ENCODE measurements around the gene COX7C.

COX7C gene

GRCh38 chr5:86596476-86596875, 21.3 kb upstream of the COX7C start:
- Histone ChIP-seq H3K4me3 (ENCODE audit: control insufficient read depth in 1 of 7, extremely low read depth in 1 of 7, insufficient read depth in 4 of 7, low read depth in 2 of 7, low read length in 6 of 7) (no peak overlapping the region), H3K9me3 (ENCODE audit: control extremely low read depth in 1 of 5, control insufficient read depth in 4 of 5, insufficient read depth in 2 of 5, low read depth in 1 of 5, low read length in 4 of 5) (peaks cover 0 to 3% (median 0%) of the 10 kb centered on the region in 5 experiments), H3K4me1 (ENCODE audit: control extremely low read depth in 1 of 4, control insufficient read depth in 4 of 4, insufficient read depth in 4 of 4, low read length in 3 of 4) (no peaks in the 10 kb centered on the region), H3K36me3 (ENCODE audit: control insufficient read depth in 4 of 4, insufficient read depth in 4 of 4, low read length in 3 of 4) (no peaks in the 10 kb centered on the region), H3K27me3 (replicated peaks in 2 of 5; ENCODE audit: control insufficient read depth in 4 of 5, insufficient read depth in 5 of 5, low read length in 4 of 5) (no peaks in the 10 kb centered on the region), H3K27ac (ENCODE audit: insufficient read depth in 1 of 2, low read depth in 1 of 2, low read length in 2 of 2, poor library complexity in 1 of 2, severe bottlenecking in 2 of 2) (no peak overlapping the region)
- ChIA-PET POLR2A (no interaction called here), CTCF (no interaction called here)
- no peak for DNase-seq

GRCh38 chr5:86605881-86606280, 11.9 kb upstream of the COX7C start:
- Histone ChIP-seq H3K9me3 (ENCODE audit: control extremely low read depth in 1 of 5, control insufficient read depth in 4 of 5, insufficient read depth in 2 of 5, low read depth in 1 of 5, low read length in 4 of 5) (no peaks in the 10 kb centered on the region), H3K27ac (ENCODE audit: insufficient read depth in 1 of 2, low read depth in 1 of 2, low read length in 2 of 2, poor library complexity in 1 of 2, severe bottlenecking in 2 of 2) (no peak overlapping the region), H3K36me3 (ENCODE audit: control insufficient read depth in 4 of 4, insufficient read depth in 4 of 4, low read length in 3 of 4) (no peaks in the 10 kb centered on the region), H3K4me1 (ENCODE audit: control extremely low read depth in 1 of 4, control insufficient read depth in 4 of 4, insufficient read depth in 4 of 4, low read length in 3 of 4) (no peaks in the 10 kb centered on the region), H3K4me3 (ENCODE audit: control insufficient read depth in 1 of 7, extremely low read depth in 1 of 7, insufficient read depth in 4 of 7, low read depth in 2 of 7, low read length in 6 of 7) (no peak overlapping the region), H3K27me3 (replicated peaks in 2 of 5; ENCODE audit: control insufficient read depth in 4 of 5, insufficient read depth in 5 of 5, low read length in 4 of 5) (no peaks in the 10 kb centered on the region)
- ChIA-PET POLR2A (no interaction called here), CTCF (no interaction called here)
- no CpG with 5 or more reads among the region's 3 CpGs for WGBS (ENCODE audit: insufficient coverage)
- DNase-seq = no peak

DNA sequence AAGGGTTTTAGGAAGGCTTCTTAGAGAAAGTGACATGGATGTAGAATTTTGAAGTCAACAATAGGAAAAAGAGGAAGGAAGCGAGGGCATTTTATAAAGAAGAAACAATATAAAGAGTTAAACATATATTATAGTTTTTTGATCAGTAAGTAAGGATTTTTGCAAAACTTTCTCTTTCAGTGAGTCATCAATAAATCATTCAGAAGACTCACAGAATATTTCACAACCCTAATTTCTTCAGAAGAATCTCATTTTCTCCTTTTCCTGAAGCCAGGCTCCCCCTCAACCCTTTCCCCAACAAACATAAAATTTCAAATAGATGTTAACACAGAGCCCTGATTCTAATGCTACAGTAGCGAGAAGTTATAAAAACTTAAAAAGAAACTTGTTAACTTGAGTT, 4.3 kb upstream of the COX7C start:
- Histone ChIP-seq H3K4me3 (ENCODE audit: control insufficient read depth in 1 of 7, extremely low read depth in 1 of 7, insufficient read depth in 4 of 7, low read depth in 2 of 7, low read length in 6 of 7) (no peak overlapping the region), H3K27me3 (replicated peaks in 2 of 5; ENCODE audit: control insufficient read depth in 4 of 5, insufficient read depth in 5 of 5, low read length in 4 of 5) (peaks cover 0 to 2% (median 0%) of the 10 kb centered on the region in 5 experiments), H3K4me1 (ENCODE audit: control extremely low read depth in 1 of 4, control insufficient read depth in 4 of 4, insufficient read depth in 4 of 4, low read length in 3 of 4) (peaks cover 0 to 7% (median under 1%) of the 10 kb centered on the region in 4 experiments), H3K27ac (ENCODE audit: insufficient read depth in 1 of 2, low read depth in 1 of 2, low read length in 2 of 2, poor library complexity in 1 of 2, severe bottlenecking in 2 of 2) (no peak overlapping the region), H3K36me3 (ENCODE audit: control insufficient read depth in 4 of 4, insufficient read depth in 4 of 4, low read length in 3 of 4) (no peaks in the 10 kb centered on the region), H3K9me3 (ENCODE audit: control extremely low read depth in 1 of 5, control insufficient read depth in 4 of 5, insufficient read depth in 2 of 5, low read depth in 1 of 5, low read length in 4 of 5) (peaks cover 0 to 2% (median 0%) of the 10 kb centered on the region in 5 experiments)
- CTCF ChIA-PET = no interaction called here
- WGBS (ENCODE audit: insufficient coverage) = no CpG with 5 or more reads among the region's 2 CpGs
- POLR2A ChIA-PET = no interaction called here
- no peak for DNase-seq

DNA sequence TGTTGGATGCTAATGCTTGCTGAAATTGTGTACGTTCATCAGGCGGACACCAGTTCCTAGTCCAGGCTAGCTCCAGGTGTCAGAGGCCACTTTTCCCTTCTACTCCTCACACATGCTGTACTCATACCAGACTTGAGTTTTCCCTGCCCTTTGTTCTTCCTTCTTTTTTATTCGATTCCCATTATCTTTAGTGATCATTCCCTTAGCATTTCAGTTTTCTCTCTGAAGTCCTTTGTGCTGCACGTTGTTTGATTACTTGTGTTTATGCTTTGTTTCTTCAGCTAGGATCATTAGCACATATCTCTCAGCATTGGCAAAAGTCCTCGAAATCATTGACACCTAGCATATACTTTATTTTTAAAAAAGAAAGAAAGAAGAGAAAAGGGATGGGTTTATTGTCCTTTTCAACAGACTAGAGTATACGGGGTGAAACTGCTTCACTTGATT, 409 bp upstream of the COX7C start:
- Histone ChIP-seq H3K9me3 (ENCODE audit: control extremely low read depth in 1 of 5, control insufficient read depth in 4 of 5, insufficient read depth in 2 of 5, low read depth in 1 of 5, low read length in 4 of 5) (no peaks in the 10 kb centered on the region), H3K27ac (ENCODE audit: insufficient read depth in 1 of 2, low read depth in 1 of 2, low read length in 2 of 2, poor library complexity in 1 of 2, severe bottlenecking in 2 of 2) (no peak overlapping the region), H3K4me3 (ENCODE audit: control insufficient read depth in 1 of 7, extremely low read depth in 1 of 7, insufficient read depth in 4 of 7, low read depth in 2 of 7, low read length in 6 of 7) (peak overlapping the region; percentile 83 to 99 (median 92)), H3K27me3 (replicated peaks in 2 of 5; ENCODE audit: control insufficient read depth in 4 of 5, insufficient read depth in 5 of 5, low read length in 4 of 5) (peaks cover 0 to 2% (median 0%) of the 10 kb centered on the region in 5 experiments), H3K4me1 (ENCODE audit: control extremely low read depth in 1 of 4, control insufficient read depth in 4 of 4, insufficient read depth in 4 of 4, low read length in 3 of 4) (peaks cover 4 to 14% (median 9%) of the 10 kb centered on the region in 4 experiments), H3K36me3 (ENCODE audit: control insufficient read depth in 4 of 4, insufficient read depth in 4 of 4, low read length in 3 of 4) (peaks cover 5 to 26% (median 17%) of the 10 kb centered on the region in 4 experiments)
- ChIA-PET POLR2A (no interaction called here), CTCF (no interaction called here)
- 67% methylated on average over 3 of the region's 6 CpGs for WGBS (ENCODE audit: insufficient coverage)
- DNase-seq = peak in 1 of 3 donors; percentile 5

DNA sequence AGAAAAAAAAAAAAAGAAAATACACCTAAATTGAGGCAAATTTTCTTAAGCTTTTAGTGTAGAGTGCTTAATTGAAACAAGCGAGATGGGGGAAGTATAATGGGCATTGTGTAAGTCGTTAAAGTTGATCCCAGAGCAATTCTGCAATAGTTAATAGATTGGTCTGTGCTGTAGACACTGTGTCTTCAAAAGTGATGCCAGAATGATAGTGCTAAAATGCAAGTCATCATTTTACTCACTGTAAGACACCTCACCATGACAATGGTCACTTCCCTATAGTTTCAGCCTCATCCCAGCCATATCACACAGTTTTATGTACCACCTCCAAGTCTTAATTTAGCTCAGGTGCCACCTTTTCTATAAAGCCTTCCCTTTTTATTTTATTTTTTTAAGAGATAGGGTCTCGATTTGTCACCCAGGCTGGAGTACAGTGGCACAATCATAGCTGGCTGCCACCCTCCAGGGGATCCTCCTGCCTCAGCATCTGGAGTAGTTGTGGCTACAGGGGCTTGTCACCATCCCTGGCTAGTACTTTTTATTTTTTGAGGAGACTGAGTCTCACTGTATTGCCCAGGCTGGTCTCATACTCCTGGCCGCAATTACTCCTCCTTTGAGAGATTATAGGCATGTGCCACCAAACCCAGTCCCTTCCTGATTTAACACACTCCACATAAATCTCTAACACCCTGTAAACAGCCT, 6.2 kb downstream of the COX7C start:
- 100% methylated on average over 1 of the region's 4 CpGs for WGBS (ENCODE audit: insufficient coverage)
- Histone ChIP-seq H3K4me1 (ENCODE audit: control extremely low read depth in 1 of 4, control insufficient read depth in 4 of 4, insufficient read depth in 4 of 4, low read length in 3 of 4) (peaks cover under 1 to 5% (median 4%) of the 10 kb centered on the region in 4 experiments), H3K27ac (ENCODE audit: insufficient read depth in 1 of 2, low read depth in 1 of 2, low read length in 2 of 2, poor library complexity in 1 of 2, severe bottlenecking in 2 of 2) (no peak overlapping the region), H3K36me3 (ENCODE audit: control insufficient read depth in 4 of 4, insufficient read depth in 4 of 4, low read length in 3 of 4) (peaks cover 5 to 26% (median 19%) of the 10 kb centered on the region in 4 experiments), H3K4me3 (ENCODE audit: control insufficient read depth in 1 of 7, extremely low read depth in 1 of 7, insufficient read depth in 4 of 7, low read depth in 2 of 7, low read length in 6 of 7) (no peak overlapping the region), H3K27me3 (replicated peaks in 2 of 5; ENCODE audit: control insufficient read depth in 4 of 5, insufficient read depth in 5 of 5, low read length in 4 of 5) (peaks cover 0 to 2% (median 0%) of the 10 kb centered on the region in 5 experiments), H3K9me3 (ENCODE audit: control extremely low read depth in 1 of 5, control insufficient read depth in 4 of 5, insufficient read depth in 2 of 5, low read depth in 1 of 5, low read length in 4 of 5) (no peaks in the 10 kb centered on the region)
- ChIA-PET CTCF (no interaction called here), POLR2A (no interaction called here)
- peak in 2 of 3 donors; percentile 10 to 25 for DNase-seq

- WGBS (ENCODE audit: insufficient coverage) = no CpG with 5 or more reads among the region's 2 CpGs
- Histone ChIP-seq H3K36me3 (ENCODE audit: control insufficient read depth in 4 of 4, insufficient read depth in 4 of 4, low read length in 3 of 4) (peaks cover 0 to 19% (median 13%) of the 10 kb centered on the region in 4 experiments), H3K27me3 (replicated peaks in 2 of 5; ENCODE audit: control insufficient read depth in 4 of 5, insufficient read depth in 5 of 5, low read length in 4 of 5) (peaks cover 0 to 2% (median 0%) of the 10 kb centered on the region in 5 experiments), H3K9me3 (ENCODE audit: control extremely low read depth in 1 of 5, control insufficient read depth in 4 of 5, insufficient read depth in 2 of 5, low read depth in 1 of 5, low read length in 4 of 5) (no peaks in the 10 kb centered on the region), H3K27ac (ENCODE audit: insufficient read depth in 1 of 2, low read depth in 1 of 2, low read length in 2 of 2, poor library complexity in 1 of 2, severe bottlenecking in 2 of 2) (no peak overlapping the region), H3K4me1 (ENCODE audit: control extremely low read depth in 1 of 4, control insufficient read depth in 4 of 4, insufficient read depth in 4 of 4, low read length in 3 of 4) (no peaks in the 10 kb centered on the region), H3K4me3 (ENCODE audit: control insufficient read depth in 1 of 7, extremely low read depth in 1 of 7, insufficient read depth in 4 of 7, low read depth in 2 of 7, low read length in 6 of 7) (no peak overlapping the region)
- ChIA-PET POLR2A (no interaction called here), CTCF (no interaction called here)
- no peak for DNase-seq
Measured at GRCh38 chr5:86625148-86625547, 7.4 kb downstream of the COX7C start.

- H3K27ac ChIP-seq (ENCODE audit: insufficient read depth in 1 of 2, low read depth in 1 of 2, low read length in 2 of 2, poor library complexity in 1 of 2, severe bottlenecking in 2 of 2) = no peak overlapping the region
- H3K9me3 ChIP-seq (ENCODE audit: control extremely low read depth in 1 of 5, control insufficient read depth in 4 of 5, insufficient read depth in 2 of 5, low read depth in 1 of 5, low read length in 4 of 5) = no peaks in the 10 kb centered on the region
- no peaks in the 10 kb centered on the region for H3K4me1 ChIP-seq (ENCODE audit: control extremely low read depth in 1 of 4, control insufficient read depth in 4 of 4, insufficient read depth in 4 of 4, low read length in 3 of 4)
- CTCF ChIA-PET = no interaction called here
- H3K36me3 ChIP-seq (ENCODE audit: control insufficient read depth in 4 of 4, insufficient read depth in 4 of 4, low read length in 3 of 4) = peaks cover 0 to 9% (median 9%) of the 10 kb centered on the region in 4 experiments
- H3K4me3 ChIP-seq (ENCODE audit: control insufficient read depth in 1 of 7, extremely low read depth in 1 of 7, insufficient read depth in 4 of 7, low read depth in 2 of 7, low read length in 6 of 7) = no peak overlapping the region
- POLR2A ChIA-PET = no interaction called here
- no peak for DNase-seq
- peaks cover 0 to 2% (median 0%) of the 10 kb centered on the region in 5 experiments for H3K27me3 ChIP-seq (replicated peaks in 2 of 5; ENCODE audit: control insufficient read depth in 4 of 5, insufficient read depth in 5 of 5, low read length in 4 of 5)
Measured at GRCh38 chr5:86626149-86626548, 8.4 kb downstream of the COX7C start.
